ENCODE measurements around the gene ENTPD5. TPM values are rescaled to one million over a fixed set of nuclear protein-coding genes. Genes with fewer than 3 reads are reported as not detected.
"Not testable (repeated sequence)": the region's sequence is repeated elsewhere in the genome, so short reads cannot be mapped to it uniquely, and the experiment has no call there.

ENTPD5 gene
- total and polyA plus RNA-seq, 2 experiments from 2014 or later, result 25.1 to 71.0 TPM

DNA sequence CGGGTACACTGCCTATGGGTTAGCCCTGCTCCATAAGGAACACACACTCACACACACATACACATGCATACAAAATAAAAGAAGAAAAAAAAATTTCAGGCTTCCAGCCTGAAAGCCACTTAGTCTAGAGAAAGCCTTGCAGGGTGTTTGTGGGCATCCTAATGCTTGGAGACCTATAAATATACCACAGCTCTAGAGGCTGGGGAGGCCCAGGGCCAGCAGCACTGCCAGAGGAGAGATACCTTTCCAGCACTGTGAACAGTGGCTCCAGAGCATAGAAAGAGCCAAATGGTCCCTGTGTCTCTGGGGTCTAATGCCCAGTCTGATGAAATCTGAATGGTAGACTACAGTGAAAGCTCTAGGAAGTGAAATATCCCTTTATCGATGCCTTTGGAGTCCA, 82.1 kb downstream of the ENTPD5 start:
- Histone ChIP-seq H4K20me1 (ENCODE audit: insufficient read depth, poor library complexity, severe bottlenecking) (no peaks in the 10 kb centered on the region), H3K4me2 (no peak overlapping the region), H3K36me3 (replicated peaks; ENCODE audit: insufficient read depth, low read depth) (no peaks in the 10 kb centered on the region), H3K27ac (no peak overlapping the region), H2AFZ (no peak overlapping the region), H3K9me2 (replicated peaks; ENCODE audit: insufficient read depth) (no peaks in the 10 kb centered on the region), H3K27me3 (peaks cover under 1% of the 10 kb centered on the region), H3K4me3 (no peak overlapping the region), H3K79me2 (no peaks in the 10 kb centered on the region), H3K9me3 (ENCODE audit: low read depth) (no peaks in the 10 kb centered on the region), H3K4me1 (ENCODE audit: insufficient read depth) (no peaks in the 10 kb centered on the region)
- no peak for TF ChIP-seq EZH2phosphoT487 (IDR thresholded peaks at IDR 0.05; ENCODE audit: low read depth, severe bottlenecking, unreplicated experiment)
- TF ChIP-seq, protein P1, sequence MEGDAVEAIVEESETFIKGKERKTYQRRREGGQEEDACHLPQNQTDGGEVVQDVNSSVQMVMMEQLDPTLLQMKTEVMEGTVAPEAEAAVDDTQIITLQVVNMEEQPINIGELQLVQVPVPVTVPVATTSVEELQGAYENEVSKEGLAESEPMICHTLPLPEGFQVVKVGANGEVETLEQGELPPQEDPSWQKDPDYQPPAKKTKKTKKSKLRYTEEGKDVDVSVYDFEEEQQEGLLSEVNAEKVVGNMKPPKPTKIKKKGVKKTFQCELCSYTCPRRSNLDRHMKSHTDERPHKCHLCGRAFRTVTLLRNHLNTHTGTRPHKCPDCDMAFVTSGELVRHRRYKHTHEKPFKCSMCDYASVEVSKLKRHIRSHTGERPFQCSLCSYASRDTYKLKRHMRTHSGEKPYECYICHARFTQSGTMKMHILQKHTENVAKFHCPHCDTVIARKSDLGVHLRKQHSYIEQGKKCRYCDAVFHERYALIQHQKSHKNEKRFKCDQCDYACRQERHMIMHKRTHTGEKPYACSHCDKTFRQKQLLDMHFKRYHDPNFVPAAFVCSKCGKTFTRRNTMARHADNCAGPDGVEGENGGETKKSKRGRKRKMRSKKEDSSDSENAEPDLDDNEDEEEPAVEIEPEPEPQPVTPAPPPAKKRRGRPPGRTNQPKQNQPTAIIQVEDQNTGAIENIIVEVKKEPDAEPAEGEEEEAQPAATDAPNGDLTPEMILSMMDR (IDR thresholded peaks at IDR 0.05; ENCODE audit: poor library complexity), result no peak
- no peak for TF ChIP-seq EZH2 (IDR thresholded peaks at IDR 0.05; ENCODE audit: borderline replicate concordance)
- no peak for DNase-seq (ENCODE audit: low spot score)
- 92% methylated on average over 2 of the region's 2 CpGs for WGBS (ENCODE audit: low lambda C conversion rate, missing lambda C conversion rate)

DNA sequence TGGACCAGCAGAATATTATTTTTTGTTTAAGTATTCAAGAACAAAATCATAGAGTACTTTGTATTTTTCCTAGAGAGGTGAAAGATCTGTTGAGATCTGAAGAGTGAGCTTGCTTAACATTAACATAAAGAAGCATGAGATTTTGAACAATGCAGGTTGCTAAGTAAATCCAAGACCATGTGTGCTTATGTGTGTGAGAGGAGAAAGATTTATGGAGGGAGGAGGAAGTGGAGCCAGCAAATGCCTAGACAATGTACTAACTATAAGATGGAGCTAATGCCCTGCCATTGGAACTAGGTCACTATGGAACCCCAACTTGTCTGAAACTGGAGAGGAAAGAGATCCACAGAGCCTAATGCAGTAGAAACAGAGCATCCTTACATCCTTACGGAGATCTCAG, 82.5 kb downstream of the ENTPD5 start:
- TF ChIP-seq EZH2phosphoT487 (IDR thresholded peaks at IDR 0.05; ENCODE audit: low read depth, severe bottlenecking, unreplicated experiment) (no peak), EZH2 (IDR thresholded peaks at IDR 0.05; ENCODE audit: borderline replicate concordance) (no peak)
- TF ChIP-seq, protein P1 (IDR thresholded peaks at IDR 0.05; ENCODE audit: poor library complexity), result no peak
- DNase-seq (ENCODE audit: low spot score), result no peak
- Histone ChIP-seq H3K4me2 (no peak overlapping the region), H3K9me3 (ENCODE audit: low read depth) (no peaks in the 10 kb centered on the region), H2AFZ (no peak overlapping the region), H4K20me1 (ENCODE audit: insufficient read depth, poor library complexity, severe bottlenecking) (no peaks in the 10 kb centered on the region), H3K4me1 (ENCODE audit: insufficient read depth) (no peaks in the 10 kb centered on the region), H3K4me3 (no peak overlapping the region), H3K27me3 (no peaks in the 10 kb centered on the region), H3K27ac (no peak overlapping the region), H3K36me3 (replicated peaks; ENCODE audit: insufficient read depth, low read depth) (no peaks in the 10 kb centered on the region), H3K79me2 (no peaks in the 10 kb centered on the region), H3K9me2 (replicated peaks; ENCODE audit: insufficient read depth) (no peaks in the 10 kb centered on the region)
- WGBS (ENCODE audit: low lambda C conversion rate, missing lambda C conversion rate), result 95% methylated on average over 1 of the region's 1 CpG

DNA sequence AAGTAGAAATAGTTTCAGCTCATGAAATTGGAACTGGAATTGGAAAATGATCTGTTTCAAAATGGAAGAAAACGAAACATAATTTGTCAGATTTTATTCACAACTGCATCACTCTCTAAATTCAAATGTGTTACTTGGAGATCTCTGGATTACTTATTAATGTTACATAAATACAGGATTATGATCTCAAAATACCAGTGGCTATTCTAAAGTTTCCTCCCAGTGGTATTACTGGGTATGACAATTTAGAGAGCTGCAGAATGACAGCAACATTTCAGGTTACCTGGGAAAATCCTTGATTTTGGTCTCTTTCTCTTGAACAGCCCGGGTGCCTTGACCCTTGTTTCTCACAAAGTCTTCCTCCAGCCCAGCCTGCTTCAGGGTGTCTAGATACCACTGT, 83.4 kb downstream of the ENTPD5 start:
- no peak for DNase-seq (ENCODE audit: low spot score)
- no peak overlapping the region for H3K4me2 ChIP-seq
- no peaks in the 10 kb centered on the region for H3K9me3 ChIP-seq (ENCODE audit: low read depth)
- no peak overlapping the region for H2AFZ ChIP-seq
- WGBS (ENCODE audit: low lambda C conversion rate, missing lambda C conversion rate), result 95% methylated on average over 2 of the region's 2 CpGs
- TF ChIP-seq, protein P1 (IDR thresholded peaks at IDR 0.05; ENCODE audit: poor library complexity), result no peak
- TF ChIP-seq EZH2phosphoT487 (IDR thresholded peaks at IDR 0.05; ENCODE audit: low read depth, severe bottlenecking, unreplicated experiment) (no peak), EZH2 (IDR thresholded peaks at IDR 0.05; ENCODE audit: borderline replicate concordance) (no peak)
- no peaks in the 10 kb centered on the region for H3K9me2 ChIP-seq (replicated peaks; ENCODE audit: insufficient read depth)
- H3K27me3 ChIP-seq, result no peaks in the 10 kb centered on the region
- H3K79me2 ChIP-seq, result no peaks in the 10 kb centered on the region
- no peaks in the 10 kb centered on the region for H4K20me1 ChIP-seq (ENCODE audit: insufficient read depth, poor library complexity, severe bottlenecking)
- no peak overlapping the region for H3K27ac ChIP-seq
- no peak overlapping the region for H3K4me3 ChIP-seq
- no peaks in the 10 kb centered on the region for H3K4me1 ChIP-seq (ENCODE audit: insufficient read depth)
- no peaks in the 10 kb centered on the region for H3K36me3 ChIP-seq (replicated peaks; ENCODE audit: insufficient read depth, low read depth)

DNA sequence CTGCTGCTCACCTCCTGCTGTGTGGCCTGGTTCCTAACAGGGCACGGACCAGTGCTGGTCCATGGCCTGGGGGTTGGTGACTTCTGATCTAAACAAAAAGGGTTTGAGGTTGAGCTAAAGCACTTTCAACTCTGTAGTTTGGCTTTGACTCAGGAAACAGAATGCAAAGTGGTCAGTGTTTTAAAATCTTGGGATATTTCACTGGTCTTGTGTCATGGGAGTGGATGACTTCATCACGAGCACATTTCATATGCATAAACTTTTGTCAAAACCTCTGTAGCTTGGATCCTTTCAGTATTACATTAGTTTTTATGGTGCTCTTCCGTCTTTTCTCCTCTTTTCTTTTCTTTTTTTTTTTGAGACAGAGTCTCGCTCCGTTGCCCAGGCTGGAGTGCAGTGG, 94.8 kb downstream of the ENTPD5 start:
- no peaks in the 10 kb centered on the region for H3K27me3 ChIP-seq
- no peak overlapping the region for H3K4me2 ChIP-seq
- H3K4me3 ChIP-seq, result no peak overlapping the region
- no peak for DNase-seq (ENCODE audit: low spot score)
- H3K27ac ChIP-seq, result no peak overlapping the region
- peaks cover 8% of the 10 kb centered on the region for H3K79me2 ChIP-seq
- H3K9me3 ChIP-seq (ENCODE audit: low read depth), result no peaks in the 10 kb centered on the region
- no peaks in the 10 kb centered on the region for H3K4me1 ChIP-seq (ENCODE audit: insufficient read depth)
- TF ChIP-seq, protein P1 (IDR thresholded peaks at IDR 0.05; ENCODE audit: poor library complexity), result no peak
- TF ChIP-seq EZH2phosphoT487 (IDR thresholded peaks at IDR 0.05; ENCODE audit: low read depth, severe bottlenecking, unreplicated experiment) (no peak), EZH2 (IDR thresholded peaks at IDR 0.05; ENCODE audit: borderline replicate concordance) (no peak)
- no peaks in the 10 kb centered on the region for H3K9me2 ChIP-seq (replicated peaks; ENCODE audit: insufficient read depth)
- peaks cover 9% of the 10 kb centered on the region for H3K36me3 ChIP-seq (replicated peaks; ENCODE audit: insufficient read depth, low read depth)
- H2AFZ ChIP-seq, result no peak overlapping the region
- WGBS (ENCODE audit: low lambda C conversion rate, missing lambda C conversion rate), result 97% methylated on average over 3 of the region's 5 CpGs
- H4K20me1 ChIP-seq (ENCODE audit: insufficient read depth, poor library complexity, severe bottlenecking), result no peaks in the 10 kb centered on the region

DNA sequence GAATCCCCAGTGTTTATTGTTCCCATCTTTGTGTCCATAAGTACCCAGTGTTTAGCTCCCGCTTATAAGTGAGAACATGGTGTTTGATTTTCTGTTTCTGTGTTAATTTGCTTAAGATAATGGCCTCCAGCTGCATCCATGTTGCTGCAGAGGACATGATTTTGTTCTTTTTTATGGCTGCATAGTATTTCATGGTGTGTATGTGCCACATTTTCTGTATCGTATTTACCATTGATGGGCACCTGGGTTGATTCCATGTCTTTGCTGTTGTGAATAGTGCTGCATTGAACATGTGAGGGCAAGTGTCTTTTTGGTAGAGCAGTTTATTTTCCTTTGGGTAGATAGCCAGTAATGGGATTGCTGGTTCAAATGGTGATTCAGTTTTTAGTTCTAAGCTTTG, 99.6 kb downstream of the ENTPD5 start:
- not testable (repeated sequence) for H3K4me3 ChIP-seq; H3K36me3 ChIP-seq (replicated peaks; ENCODE audit: insufficient read depth, low read depth); DNase-seq (ENCODE audit: low spot score); H3K4me2 ChIP-seq; H3K27me3 ChIP-seq; H4K20me1 ChIP-seq (ENCODE audit: insufficient read depth, poor library complexity, severe bottlenecking); H3K9me3 ChIP-seq (ENCODE audit: low read depth); H3K9me2 ChIP-seq (replicated peaks; ENCODE audit: insufficient read depth); H2AFZ ChIP-seq; H3K27ac ChIP-seq; H3K4me1 ChIP-seq (ENCODE audit: insufficient read depth)
- WGBS (ENCODE audit: low lambda C conversion rate, missing lambda C conversion rate), result 93% methylated on average over 2 of the region's 2 CpGs
- H3K79me2 ChIP-seq, result peaks cover 39% of the 10 kb centered on the region
